NCI-H1930 (cell line): ENCODE results near the gene OPN4.

ENCODE experiments used
- DNase-seq, 2 experiments: peaks; one replicate each; lab custom pipeline; 2025; lab: John Stamatoyannopoulos, UW

Gene OPN4

DNA sequence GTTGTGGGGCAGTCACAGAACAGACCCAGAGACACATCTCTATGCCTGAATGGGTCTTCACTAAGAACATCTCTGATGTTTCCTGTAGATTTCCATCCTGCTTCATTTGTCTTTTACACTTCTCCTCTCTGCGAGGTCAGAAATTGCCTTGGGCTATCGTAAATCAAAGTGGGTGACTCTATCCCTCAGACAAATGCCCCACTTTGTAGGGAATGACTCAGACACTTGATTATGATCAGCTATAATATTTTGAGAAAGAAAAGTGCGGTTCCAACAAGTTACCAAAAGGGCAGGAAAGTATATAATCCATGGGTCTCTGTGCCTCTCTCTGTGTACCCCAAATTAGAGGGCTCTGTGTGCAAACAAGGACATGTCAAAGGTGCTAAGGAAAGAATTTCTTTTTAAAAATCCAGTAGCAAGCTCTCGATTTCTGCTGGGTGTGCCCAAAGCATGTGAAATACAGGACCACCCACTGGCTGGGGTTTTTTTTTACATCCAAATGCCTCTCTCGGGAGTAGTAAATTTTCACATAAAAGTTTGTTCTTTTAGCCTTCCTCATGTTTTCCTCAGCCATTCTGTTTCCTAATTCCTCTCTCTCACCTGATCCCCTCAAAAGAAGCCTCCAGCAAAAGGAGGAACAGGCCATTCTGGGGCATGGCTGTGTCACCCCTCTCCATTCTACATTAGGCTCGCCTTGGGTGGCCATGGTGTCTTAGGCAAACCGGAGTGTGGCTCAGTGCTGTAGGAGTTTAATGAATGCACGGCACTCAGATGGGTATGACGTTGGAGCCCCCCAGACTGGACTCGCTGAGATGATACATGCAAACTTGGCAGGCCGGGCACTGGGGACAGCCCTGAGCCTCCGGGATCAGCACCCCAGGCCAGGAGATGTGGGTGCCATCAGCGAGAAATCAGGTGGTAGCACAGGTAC is 6.3 kb upstream of the OPN4 start:
- no peak for DNase-seq

DNA sequence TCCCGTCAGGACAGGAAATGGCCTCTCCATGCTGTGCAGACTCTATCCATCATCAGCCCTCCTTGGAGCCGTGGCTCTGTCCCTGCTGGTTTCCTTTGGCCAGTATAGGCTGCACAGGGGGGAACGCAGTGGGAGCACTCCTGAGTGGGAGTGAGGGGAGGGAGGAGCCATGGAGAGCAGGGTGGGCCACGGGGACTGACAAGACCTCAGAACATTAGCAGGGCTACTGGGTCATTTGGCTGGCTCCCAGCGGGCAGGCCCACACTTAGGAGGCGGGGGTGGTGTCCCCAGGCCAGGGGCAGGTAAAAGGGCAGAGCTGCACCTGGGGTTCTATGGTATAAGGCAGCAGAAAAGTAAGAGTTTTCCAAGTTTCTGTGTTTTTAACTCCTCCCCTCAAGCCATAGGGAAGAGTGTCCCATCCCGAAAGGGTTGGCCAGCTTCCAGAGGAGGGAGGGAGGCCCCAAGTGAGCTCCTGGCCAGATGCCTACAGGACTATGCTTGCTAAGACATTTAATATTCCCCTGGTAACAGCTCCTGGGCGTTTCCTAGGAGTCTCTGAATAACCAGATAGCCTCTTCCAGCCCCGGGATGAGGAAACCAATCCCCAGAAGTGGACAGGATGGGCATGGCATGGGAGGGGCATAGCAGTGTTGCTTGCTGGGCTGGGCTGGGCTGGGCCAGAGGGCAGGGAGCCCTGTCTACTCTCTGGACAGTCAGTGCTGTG is 5.5 kb upstream of the OPN4 start:
- no peak for DNase-seq

DNA sequence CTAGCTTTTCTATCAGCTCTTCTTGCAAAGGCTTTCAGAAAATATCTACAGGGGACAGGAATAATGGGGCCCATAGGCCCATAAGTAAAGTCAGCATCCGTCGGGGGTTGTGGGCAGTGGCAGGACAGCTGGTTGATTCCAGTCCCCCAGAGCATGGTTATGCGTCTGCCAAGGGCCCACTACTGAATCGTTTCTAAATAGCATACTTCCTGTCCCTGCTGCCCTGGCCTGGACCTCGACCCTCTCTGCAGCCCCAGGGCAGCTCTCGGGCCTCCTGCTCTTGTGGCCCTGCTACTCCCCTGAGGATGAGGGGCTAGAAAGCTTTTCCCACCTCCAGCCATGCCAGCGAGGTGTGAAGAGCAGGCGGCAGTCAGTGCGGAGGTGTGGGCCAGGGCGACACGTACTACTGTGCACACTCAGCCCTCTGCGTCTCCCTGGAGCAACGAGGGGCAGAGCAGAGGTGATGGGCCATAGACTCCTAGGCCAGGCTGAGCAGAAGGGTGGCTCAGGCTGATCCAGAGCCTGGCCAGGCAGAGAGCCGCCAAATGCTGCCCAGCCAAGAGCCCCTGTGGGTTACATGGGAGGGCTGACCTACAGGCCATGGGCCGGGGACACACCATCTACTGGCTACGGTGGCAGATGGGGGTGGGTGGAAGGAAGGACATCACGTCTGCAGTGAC is 4.7 kb upstream of the OPN4 start:
- DNase-seq: no peak

DNA sequence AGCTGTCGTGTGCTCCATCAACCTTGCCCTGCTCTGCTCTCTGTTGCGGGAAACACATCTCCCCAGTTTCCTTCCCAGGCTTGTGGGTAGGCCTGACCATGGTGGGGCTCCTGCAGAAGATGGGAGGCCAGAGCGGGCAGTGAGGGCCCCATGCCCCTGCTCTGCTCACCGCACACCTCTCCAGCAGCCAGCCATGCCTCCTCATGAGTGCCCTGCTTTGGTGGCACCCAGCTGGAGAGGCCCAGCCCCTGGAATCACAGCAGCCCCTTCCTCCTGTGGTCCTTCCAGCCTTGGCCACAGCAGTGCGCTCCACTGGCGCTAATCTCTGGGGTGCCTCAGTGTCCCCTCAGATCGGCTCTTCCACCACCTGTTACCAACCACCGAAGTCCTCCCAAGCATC is 4.2 kb upstream of the OPN4 start:
- no peak for DNase-seq

DNA sequence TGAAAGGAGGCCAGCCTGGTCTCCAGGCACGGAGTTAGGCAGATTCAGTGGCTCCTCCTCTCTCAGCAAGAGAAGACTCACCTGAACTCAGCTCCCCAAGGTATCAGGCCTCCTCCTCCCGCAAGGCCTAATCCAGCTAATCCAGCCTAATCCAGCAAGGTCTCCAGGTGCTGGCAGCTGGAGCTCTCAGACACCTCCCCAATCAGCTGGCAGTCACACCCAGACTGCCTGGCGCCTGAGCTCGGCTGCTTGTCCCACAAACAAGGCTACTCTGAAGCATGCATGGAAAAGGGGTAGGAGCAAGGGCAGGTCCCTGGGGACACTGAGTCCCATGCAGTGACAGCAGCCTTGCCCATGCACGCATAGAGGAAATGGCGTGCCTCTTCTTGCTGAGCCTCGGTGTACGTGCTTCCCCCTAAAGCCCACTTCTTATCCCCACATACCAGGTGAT is 3.3 kb upstream of the OPN4 start:
- DNase-seq: no peak

DNA sequence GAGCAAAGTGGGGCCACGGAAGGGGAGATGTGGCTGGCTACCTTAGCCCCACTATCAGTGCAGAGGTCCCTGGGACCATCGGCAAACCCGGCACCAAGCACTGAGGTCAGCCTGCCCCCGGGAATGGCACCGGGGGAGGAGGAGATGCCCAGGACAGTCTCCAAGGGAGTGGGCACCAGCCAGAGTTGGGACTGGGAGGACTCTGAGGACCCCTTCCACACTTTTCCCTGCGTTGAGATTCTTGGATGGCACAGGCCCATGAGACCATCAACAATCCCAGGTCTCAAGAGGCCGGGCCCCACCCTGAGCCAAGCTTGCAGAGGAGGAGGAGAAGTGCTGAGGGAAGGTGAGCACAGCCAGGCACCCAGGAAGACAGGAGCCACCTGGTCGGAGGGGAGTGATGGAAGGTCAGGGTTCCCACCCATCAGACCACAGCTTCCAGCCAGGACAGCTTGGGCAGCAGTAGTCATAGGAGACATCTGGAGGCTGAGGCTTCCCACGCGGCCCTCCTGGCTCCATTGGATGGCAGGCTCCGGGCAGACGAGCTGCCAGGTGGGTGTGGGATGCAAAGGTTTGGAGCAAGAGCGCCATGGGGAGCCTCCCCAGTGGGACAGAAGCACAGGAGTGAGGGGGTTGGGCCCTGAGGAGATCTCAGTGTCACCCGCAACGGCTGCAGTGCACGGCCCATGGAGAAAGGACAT is 2.6 kb upstream of the OPN4 start:
- no peak for DNase-seq

DNA sequence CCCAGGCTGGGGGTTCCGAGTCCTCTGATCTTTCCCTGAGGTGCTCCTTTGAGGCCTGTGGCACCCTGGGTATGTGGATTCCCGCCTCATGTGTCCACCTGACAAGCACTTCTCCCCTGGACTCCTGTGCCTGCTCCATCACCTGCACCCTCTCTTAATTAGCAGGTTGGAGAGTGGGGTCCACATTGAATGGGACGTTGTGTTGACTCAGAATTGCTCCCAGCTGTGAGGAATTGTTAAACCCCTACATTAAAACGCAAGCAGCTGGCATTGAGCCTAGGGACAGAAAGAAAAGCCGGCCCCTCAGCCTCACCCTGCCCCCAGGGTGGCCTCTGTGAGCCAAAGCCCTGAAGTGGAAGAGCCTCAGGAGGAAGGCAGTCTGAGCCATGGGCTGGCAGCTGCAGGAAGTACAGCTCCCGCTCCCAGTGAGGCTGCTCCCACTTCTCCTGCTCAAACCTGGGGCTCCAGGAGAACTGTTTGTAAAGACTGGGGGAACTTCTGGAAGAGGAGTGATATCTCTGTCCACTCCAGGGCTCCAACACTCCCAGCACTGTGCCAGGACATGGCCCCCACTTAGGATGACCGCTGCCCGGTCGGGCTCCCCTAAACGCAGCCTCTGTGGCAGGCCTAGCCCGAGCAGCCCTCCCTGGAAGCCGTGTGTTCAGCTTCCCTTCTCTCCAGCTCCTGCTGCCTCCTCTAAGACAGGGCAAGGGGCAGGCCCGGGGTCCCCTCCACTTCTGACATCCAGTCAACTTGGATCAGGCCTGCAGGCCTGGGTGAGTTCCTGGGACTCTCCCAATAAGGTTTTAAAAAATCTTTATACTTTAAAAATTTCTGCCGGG is 1.8 kb upstream of the OPN4 start:
- DNase-seq: no peak

DNA sequence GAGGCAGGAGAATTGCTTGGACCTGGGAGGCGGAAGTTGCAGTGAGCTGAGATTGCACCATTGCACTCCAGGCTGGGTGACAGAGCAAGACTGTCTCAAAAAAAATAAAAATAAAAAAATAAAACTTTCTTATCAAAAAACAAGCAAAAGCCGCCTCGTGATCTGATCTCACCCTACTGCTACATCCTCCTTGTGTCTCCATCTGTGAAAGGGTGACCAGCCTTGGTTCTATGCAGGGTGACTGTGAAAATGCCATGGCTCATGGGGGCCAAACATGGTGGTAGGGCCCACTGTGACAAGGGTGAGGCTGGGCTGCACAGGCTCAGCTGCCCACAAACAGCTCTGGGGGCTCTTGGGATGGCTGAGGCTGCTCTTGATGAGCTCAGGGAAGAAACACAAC is 968 bp upstream of the OPN4 start:
- DNase-seq: no peak

DNA sequence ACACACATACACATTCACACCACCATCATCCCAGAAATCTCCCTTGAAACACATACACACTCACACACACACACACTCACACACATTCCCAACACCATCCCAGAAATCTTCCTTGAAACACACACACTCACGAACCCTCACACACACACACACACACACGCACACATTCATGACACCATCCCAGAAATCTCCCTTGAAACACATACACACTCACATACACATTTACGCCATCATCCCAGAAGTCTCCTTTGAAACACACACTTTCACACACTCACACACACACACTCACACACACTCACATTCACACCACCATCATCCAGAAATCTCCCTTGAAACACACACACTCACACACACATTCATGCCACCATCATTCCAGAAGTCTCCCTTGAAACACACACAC is 360 bp upstream of the OPN4 start:
- no peak for DNase-seq

DNA sequence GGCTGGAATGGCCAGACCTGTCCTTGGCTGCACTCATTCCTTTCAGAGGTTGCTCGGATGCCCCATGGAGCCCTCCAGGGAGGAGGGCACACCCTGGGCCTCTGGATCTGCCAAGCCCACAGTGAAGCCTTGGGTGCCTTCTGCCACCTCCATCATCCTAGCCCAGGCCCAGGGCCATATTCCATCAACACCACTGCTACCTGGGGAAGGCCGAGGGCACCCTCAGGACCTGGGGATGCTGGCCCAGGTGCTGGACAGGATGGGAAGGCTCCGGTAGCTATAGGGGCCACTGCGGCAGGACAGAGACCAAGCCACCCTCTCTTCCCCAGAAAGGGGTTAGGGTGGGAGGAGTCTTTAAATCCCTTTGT is 810 bp downstream of the OPN4 start:
- no peak for DNase-seq

DNA sequence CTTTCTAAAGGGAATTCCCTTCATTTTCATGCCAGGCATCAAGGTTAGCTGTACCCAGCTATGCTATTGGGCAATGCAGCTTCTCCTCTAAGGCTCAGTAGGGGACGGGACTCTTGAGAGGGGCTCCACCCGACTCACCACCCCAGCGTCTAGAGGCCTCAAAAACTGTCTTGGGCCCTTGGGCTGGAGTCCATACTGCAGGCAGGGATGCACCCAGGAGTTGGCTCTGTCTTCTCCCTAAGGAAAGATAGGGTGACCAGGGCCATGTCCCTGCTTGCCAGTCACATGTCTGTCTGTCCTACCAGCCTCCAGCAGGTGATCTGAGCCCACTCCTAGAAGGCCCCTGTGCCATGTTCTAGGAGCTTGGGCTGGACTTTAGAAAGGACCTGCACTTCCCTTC is 1.2 kb downstream of the OPN4 start:
- no peak for DNase-seq

DNA sequence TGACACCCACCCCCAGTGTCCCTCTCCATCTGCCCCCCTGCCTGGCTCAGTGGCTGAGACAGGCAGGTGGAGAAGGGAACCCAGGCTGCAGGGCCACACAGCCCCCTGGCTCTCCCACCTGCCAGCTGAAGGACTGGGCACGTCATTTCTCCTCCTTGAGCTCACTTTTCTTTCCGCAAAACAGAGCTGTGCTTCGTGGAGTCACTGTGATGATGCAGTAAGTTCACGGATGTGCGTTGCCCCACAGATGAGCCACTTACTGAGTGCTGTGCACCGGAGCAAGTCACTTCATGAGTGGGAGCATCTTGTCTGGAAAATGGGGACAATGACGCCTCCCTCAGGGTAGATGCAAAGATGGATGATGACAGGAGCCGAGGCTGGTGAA is 2.7 kb downstream of the OPN4 start:
- DNase-seq: no peak

DNA sequence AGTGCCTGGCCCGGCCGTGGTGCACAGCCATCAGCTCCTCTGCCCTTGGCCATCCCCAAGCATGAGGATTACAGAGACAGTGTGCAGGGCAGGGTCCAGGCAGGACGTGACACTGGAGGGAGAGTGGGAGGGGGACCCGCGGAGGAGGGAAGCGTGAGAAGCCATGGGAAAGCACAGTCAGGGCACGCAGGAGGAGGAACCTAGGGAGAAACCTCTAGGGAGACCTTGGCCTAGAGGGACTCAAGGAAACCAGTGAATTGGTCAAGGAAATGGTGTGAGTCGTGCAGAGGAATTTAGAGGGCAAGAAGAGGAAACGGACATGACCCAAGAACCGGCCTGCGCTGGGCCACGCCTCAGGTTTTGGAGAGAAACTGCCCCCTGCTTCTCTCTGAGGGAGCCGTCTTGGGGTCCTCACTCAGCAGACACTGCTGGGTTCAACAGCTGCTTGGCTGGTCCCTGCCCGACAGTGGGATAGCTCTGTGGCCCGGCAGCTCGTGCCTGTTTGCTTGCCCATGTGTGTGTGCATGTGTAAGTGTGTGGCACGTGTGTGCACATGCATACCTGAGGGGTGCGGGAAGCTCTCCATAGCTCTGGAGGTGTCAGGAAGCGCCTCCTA is 3.2 kb downstream of the OPN4 start:
- DNase-seq: no peak

DNA sequence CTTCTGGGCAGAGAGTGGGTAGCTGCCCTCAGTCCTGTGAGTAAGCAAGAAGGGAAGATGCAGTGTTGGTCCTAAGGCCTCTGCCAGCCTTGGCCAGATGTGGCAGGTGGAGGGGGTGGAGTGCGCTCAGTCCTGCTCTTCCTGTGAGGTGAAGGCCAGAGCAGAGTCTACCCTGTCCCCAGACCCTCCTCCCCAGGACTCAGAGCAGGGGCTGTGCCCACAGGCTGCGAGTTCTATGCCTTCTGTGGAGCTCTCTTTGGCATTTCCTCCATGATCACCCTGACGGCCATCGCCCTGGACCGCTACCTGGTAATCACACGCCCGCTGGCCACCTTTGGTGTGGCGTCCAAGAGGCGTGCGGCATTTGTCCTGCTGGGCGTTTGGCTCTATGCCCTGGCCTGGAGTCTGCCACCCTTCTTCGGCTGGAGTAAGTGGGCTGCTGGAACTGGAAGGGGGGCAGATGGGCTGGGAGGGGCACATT is 4.0 kb downstream of the OPN4 start:
- DNase-seq: no peak

DNA sequence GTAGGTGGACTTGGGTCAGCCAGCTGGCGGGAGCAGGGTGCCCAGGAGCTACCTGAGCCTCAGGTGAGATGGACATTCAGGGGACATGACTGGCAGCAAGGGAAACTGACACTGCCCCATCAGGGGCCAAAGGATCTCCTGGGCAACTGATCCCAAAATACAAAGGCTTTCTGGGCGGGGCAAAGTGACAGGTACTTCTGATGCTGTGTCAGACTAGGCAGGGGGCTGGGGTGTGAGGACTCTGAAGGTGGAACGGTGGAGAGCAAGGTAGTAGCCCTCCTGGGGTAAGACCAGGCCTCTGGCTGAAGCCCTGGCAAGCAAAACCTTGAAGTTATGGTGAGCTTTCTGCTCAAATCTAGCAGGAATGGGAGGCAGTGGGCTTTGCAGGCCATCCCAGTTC is 4.4 kb downstream of the OPN4 start:
- DNase-seq: no peak

DNA sequence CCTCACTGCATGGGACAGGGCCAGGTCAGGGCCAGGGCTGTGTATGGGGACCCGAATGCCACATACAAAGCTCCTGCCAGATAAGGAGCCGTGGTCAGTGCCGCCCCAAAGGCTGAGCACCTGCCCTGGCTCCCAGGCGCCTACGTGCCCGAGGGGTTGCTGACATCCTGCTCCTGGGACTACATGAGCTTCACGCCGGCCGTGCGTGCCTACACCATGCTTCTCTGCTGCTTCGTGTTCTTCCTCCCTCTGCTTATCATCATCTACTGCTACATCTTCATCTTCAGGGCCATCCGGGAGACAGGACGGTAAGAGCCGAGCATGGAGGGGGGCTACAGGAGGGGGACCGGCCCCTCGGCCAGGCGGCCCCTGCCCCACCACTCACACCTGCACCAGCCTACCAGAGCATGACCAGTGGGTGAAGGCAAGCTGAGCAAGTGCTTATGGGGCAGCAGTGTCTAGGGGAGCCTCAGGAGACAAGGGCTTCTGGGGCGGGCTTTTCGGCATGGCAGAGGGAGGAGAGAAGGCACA is 4.9 kb downstream of the OPN4 start:
- no peak for DNase-seq

DNA sequence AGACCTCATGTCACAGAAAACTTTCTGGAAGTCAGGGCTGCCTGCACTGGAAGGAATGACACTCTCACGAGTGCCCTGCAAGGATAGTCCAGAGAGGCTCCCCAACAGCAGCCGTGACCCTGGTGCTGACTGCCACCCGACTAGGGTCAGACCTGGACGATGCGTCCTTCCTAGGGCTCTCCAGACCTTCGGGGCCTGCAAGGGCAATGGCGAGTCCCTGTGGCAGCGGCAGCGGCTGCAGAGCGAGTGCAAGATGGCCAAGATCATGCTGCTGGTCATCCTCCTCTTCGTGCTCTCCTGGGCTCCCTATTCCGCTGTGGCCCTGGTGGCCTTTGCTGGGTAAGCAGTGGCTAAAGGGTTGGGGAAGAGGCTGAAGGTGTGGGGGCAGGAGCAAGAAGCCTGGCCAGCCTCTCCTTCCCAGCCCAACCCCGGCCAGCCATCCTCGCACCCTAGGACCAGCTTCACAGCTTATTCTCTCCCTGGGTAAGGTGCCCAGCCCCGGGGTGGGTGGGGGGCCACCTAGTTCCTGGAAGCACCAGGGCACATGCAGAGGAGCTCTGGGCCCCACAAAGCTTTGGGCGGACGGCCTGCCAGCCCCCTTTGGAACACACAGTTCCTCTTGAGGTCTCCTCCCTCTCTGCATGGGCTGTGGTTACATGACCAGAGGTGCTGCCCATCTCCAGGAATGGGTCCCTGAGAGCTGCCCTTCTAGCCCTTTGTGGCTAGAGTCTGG is 5.5 kb downstream of the OPN4 start:
- no peak for DNase-seq

DNA sequence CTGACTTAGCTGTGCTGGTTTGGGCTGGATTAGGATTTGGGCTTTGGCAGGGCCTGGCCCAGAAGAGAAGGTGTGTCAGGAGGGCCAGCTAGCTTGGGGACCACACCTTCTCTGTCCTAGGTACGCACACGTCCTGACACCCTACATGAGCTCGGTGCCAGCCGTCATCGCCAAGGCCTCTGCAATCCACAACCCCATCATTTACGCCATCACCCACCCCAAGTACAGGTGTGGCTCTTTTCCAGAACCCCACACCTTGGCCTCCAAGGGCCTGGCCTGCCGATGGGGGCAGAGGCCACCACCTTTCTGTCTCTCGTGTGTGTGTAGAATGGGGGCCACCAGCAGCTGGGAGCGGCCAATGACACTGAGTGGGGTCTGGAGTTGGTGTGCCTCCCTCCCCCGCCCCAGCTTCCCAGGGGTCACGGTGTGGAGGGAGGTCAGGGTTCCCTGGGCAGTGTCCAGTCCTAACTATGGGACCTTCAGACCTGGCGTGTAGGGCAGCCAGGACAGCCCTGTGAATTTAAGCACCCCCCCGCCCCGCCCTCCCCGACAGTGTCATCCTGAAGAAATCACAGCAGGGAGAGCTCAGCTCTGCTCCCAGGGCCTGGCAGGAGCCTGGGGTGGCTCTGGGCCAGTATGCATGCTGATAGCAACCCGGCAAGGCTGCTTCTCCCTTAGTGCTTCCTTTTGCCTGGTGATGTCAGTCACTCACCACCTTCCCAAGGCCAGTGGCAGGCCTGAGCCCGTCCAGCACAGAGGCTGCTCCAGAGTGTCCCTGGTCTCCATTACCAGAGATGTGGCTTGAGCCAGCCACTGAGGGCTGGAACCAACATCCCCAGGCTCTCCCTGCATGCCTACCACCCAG is 7.0 kb downstream of the OPN4 start:
- no peak for DNase-seq
